PC-9 (cell line): ENCODE measurements around the gene ANKRD36. TPM values are rescaled to one million over a fixed set of nuclear protein-coding genes. Genes with fewer than 3 reads are reported as not detected.
"Not testable (repeated sequence)": the region's sequence is repeated elsewhere in the genome, so short reads cannot be mapped to it uniquely, and the experiment has no call there.

Experiments
- BruUV-seq: library from RNA; stranded (reverse); fragments of 400-500 nt; replicated peaks from 2 replicates; lab custom pipeline; 2021; lab: Mats Ljungman, UMichigan
- CTCF ChIA-PET: fragments of 300-600 bp; sonication (Branson Sonifier 250); formaldehyde crosslinking; loops from one replicate; lab custom pipeline; 2022; ENCODE audit warnings: antibody characterized with exemption; lab: Charles Lee
- POLR2A ChIA-PET: fragments of 300-600 bp; sonication (Branson Sonifier 250); formaldehyde crosslinking; loops from one replicate; lab custom pipeline; 2022; ENCODE audit warnings: antibody characterized with exemption; ENCODE audit not compliant: unreplicated experiment; lab: Charles Lee
- DNase-seq, 2 experiments: peaks; one replicate each; pipeline versions ENCODE4 v3.0.0 to v3.0.0-alpha.2; 2015 to 2022; ENCODE audit warnings: mixed read lengths in 1 of 2
- H2AFZ ChIP-seq: fragments of 200-600 bp; sonication (generic); 2 replicates; pipeline ENCODE4 v1.8.1; 2017; ENCODE audit warnings: antibody characterized with exemption
- H3F3A ChIP-seq: fragments of 200-600 bp; sonication (generic); 2 replicates; pipeline ENCODE4 v1.8.1; 2017; ENCODE audit warnings: antibody characterized with exemption, mild to moderate bottlenecking, low read depth; ENCODE audit not compliant: insufficient read depth
- H3K27ac ChIP-seq: fragments of 200-600 bp; sonication (generic); 2 replicates; pipeline ENCODE4 v1.6.1; 2016; ENCODE audit warnings: mixed run types
- H3K27me3 ChIP-seq: fragments of 200-600 bp; sonication (generic); 2 replicates; pipeline ENCODE4 v1.6.1; 2016; ENCODE audit warnings: low read depth, mixed run types; ENCODE audit not compliant: insufficient read depth
- H3K36me3 ChIP-seq: fragments of 200-600 bp; sonication (generic); 2 replicates; pipeline ENCODE4 v1.6.1; 2016; ENCODE audit warnings: low read depth, mixed run types
- H3K4me1 ChIP-seq: fragments of 200-600 bp; sonication (generic); replicated peaks from 2 replicates; pipeline ENCODE4 v1.6.1; 2016; ENCODE audit warnings: mixed run types; ENCODE audit not compliant: insufficient read depth
- H3K4me2 ChIP-seq: fragments of 200-600 bp; sonication (generic); 2 replicates; pipeline ENCODE4 v1.6.1; 2017; ENCODE audit warnings: mixed run types
- H3K4me3 ChIP-seq: fragments of 200-600 bp; sonication (generic); 2 replicates; pipeline ENCODE4 v1.6.1; 2016; ENCODE audit warnings: mixed run types
- H3K79me2 ChIP-seq: fragments of 200-600 bp; sonication (generic); 2 replicates; pipeline ENCODE4 v1.6.1; 2017; ENCODE audit warnings: low read depth, mixed run types
- H3K9me2 ChIP-seq: fragments of 200-600 bp; sonication (generic); 2 replicates; pipeline ENCODE4 v1.8.1; 2017; ENCODE audit warnings: mild to moderate bottlenecking; ENCODE audit not compliant: insufficient read depth
- H3K9me3 ChIP-seq: fragments of 200-600 bp; sonication (generic); 2 replicates; pipeline ENCODE4 v1.8.1; 2016; ENCODE audit warnings: low read depth; ENCODE audit not compliant: insufficient read depth
- H4K20me1 ChIP-seq: fragments of 200-600 bp; sonication (generic); 2 replicates; pipeline ENCODE4 v1.8.1; 2017; ENCODE audit not compliant: insufficient read depth
- intact Hi-C: fragments of 100-400 bp; cut with micrococcal nuclease; formaldehyde crosslinking; loops from one replicate; pipeline ENCODE4 v1.10.0; 2022; ENCODE audit not compliant: unreplicated experiment
- total RNA-seq: library from RNA; stranded (reverse); gene quantifications from 2 replicates; pipeline ENCODE4 v1.2.3, GENCODE V29; 2021

The ANKRD36 gene
- total RNA-seq, 1 experiment from 2014 or later = 26.9 TPM

DNA sequence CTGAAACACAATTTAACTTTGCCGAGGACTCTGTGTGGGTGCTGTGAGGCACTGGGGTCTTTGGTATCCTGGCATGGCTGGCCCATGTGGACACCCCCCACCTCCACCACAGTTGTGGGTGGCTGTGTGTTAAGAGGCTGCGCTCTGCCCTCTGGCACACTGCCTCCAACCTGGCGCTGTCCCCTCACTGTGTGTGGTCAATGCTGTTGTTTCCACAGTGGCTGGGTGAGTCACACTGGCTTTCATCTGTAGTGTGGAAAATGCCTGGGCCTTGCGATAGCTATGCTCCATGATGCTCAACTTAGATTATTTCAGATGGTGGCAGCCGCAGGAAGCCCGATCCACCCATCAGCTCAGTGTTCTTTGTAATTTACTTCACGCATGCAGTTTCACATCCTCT is 27.9 kb upstream of the ANKRD36 start:
- not testable (repeated sequence) for BruUV-seq, H4K20me1 ChIP-seq

GRCh38 chr2:97088706-97089105 is 24.2 kb upstream of the ANKRD36 start:
- H3F3A ChIP-seq, H3K36me3 ChIP-seq, intact Hi-C loops, DNase-seq, H3K4me1 ChIP-seq, H2AFZ ChIP-seq, H3K4me2 ChIP-seq, H3K27me3 ChIP-seq, H4K20me1 ChIP-seq, H3K27ac ChIP-seq, H3K4me3 ChIP-seq, H3K79me2 ChIP-seq, CTCF ChIA-PET, H3K9me2 ChIP-seq, BruUV-seq, H3K9me3 ChIP-seq: not testable (repeated sequence)
- POLR2A ChIA-PET = interaction anchor here (0.7 kb wide), 1 partner anchor 42 kb away, joined by 4 read pairs; no protein-coding TSS in a partner anchor

More for the DNA sequence above, 27.9 kb upstream of the ANKRD36 start:
- H3K4me3 ChIP-seq, CTCF ChIA-PET, H3K36me3 ChIP-seq, H2AFZ ChIP-seq, POLR2A ChIA-PET, H3K4me2 ChIP-seq, DNase-seq, H3K27ac ChIP-seq, H3K9me3 ChIP-seq, H3K27me3 ChIP-seq, intact Hi-C loops, H3K4me1 ChIP-seq, H3K79me2 ChIP-seq, H3F3A ChIP-seq, H3K9me2 ChIP-seq: not testable (repeated sequence)

DNA sequence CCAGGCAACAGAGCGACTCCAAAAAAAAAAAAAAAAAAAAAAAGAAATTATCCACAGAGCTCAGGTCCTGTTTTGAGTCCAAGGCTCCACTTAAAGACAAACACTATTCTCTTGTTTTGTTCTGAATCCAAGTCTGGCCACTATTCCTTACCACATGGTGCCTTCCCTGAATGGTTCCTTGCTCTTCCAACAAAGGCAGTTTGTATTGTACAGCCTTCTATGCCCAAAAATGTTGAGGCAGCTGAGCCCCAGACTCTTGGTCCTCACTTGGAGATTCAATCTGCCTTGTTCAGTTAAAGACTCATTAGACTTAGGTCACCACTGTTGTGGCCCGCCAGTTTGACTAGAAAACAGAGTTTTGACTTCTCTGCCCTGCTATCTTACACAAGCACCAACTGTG is 20.0 kb upstream of the ANKRD36 start:
- H3K9me2 ChIP-seq, H3K4me3 ChIP-seq, CTCF ChIA-PET, H3K27me3 ChIP-seq, H3K4me2 ChIP-seq, BruUV-seq, H3F3A ChIP-seq, H4K20me1 ChIP-seq, H2AFZ ChIP-seq, POLR2A ChIA-PET, H3K79me2 ChIP-seq, H3K9me3 ChIP-seq, intact Hi-C loops, H3K36me3 ChIP-seq, DNase-seq, H3K27ac ChIP-seq: not testable (repeated sequence)
- peaks cover 13% of the 10 kb centered on the region for H3K4me1 ChIP-seq

DNA sequence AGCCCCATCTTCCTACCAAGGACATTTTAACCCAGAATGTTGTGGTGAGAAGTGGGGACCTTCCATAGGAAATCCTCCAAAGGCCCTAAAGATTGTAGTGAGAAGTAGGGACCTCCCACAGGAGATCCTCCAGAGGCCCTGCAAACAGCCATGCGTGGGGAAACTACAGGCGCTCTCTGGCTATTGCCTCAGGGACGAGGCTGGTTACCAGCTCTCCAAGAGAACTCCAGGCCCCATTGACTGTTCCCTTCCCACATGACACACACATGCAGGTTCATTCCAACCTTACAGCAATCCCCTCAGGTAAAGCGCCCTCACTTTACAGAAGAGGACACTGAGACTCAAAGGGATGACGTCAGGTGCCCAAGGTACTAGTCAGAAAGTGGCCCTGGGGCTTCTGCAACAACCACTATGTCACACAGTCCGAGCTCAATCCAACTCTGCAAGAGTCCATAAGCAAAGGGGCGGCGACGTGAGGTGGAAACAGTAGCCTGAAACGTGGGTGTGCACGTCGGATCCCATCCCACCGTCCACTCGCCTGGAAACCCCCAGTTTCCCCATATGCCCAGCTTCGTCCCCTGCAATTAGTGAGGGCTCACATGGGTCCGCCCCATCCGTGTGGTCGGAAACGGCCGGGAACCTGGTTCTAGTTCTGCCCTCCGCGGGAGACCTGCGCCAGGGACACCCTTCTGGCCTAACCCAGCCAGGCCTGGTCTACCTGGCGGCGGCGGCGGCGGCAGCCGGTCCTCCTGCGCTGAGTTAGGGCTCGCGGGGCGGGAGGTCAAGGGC is 18.8 kb upstream of the ANKRD36 start:
- intact Hi-C loops, H3K27ac ChIP-seq, H3K79me2 ChIP-seq, H3K27me3 ChIP-seq, H3K9me2 ChIP-seq, H4K20me1 ChIP-seq, DNase-seq, POLR2A ChIA-PET, H3K9me3 ChIP-seq, H3F3A ChIP-seq, H3K36me3 ChIP-seq, CTCF ChIA-PET: not testable (repeated sequence)
- Histone ChIP-seq H3K4me1 (peaks cover 13% of the 10 kb centered on the region), H2AFZ (0 out of 2 replicates have a peak overlapping the region, but pooled peaks have one; percentile 33), H3K4me2 (peak overlapping the region; percentile 83), H3K4me3 (peak overlapping the region; percentile 60; the same call in 1 of the 2 replicates)
- TSS peak; percentile 57 for BruUV-seq

DNA sequence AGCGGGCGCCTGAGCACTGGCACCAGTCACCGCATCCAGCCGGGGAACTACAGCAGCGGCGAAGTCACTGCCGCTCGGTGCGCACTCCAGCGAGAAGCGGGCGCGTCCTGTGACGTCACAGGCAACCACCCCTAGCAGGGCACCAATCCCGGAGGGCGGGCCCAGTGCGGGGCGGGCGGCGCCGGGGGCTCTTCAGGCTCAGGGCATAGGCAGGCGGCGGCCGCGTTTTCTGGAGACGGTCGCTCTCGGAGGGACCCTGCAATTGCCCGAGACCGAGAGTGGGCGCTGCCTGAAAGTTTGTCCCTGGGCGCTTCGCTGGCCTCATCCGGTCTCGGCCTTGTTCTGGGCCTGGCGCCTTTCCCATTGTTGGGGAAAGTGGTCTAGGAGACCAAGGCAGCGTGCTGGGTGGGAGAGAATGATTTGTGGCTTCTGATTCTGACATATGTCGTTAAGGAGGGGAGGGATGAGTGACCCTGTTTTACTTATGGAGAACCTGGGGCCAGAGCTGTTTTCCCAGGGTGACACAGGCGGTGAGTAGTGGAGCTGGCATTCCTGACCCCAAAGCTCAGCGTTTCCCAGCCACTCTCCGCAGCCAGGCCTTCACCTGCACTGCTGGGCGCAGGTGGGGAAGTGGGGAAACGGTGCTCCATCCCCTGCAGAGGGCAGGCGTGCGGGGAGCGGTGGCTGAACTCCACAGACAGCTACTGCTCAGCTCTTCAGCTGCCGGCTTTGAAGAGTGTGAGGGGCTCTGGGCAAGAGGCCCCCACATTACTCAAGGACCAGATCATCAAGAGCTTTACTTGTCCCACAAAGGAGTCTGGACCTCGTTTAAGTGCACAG is 18.0 kb upstream of the ANKRD36 start, which contains the start of gene FAHD2B:
TSS of gene FAHD2B (minus strand) at position 111 of the 840 bp plus-strand sequence. CDS start 3,176 bp downstream, outside the sequence.
- H3K36me3 ChIP-seq, CTCF ChIA-PET, H3K9me2 ChIP-seq, H4K20me1 ChIP-seq, H3K27me3 ChIP-seq, intact Hi-C loops, H3K9me3 ChIP-seq, H3F3A ChIP-seq, H3K79me2 ChIP-seq, POLR2A ChIA-PET, H3K27ac ChIP-seq: not testable (repeated sequence)
- H2AFZ ChIP-seq = peak within 1 kb of the TSS; percentile 80
- H3K4me2 ChIP-seq = peak within 1 kb of the TSS; percentile 83
- H3K4me1 ChIP-seq = peaks cover 13% of the 10 kb centered on the region
- peak within 1 kb of the TSS; percentile 60 for H3K4me3 ChIP-seq
- DNase-seq = peak; percentile 65 to 76
- BruUV-seq = TSS peak; percentile 82
